HAP-1 (cell line): ENCODE results near the gene KLHL18.
"Not testable (repeated sequence)": the region's sequence is repeated elsewhere in the genome, so short reads cannot be mapped to it uniquely, and the experiment has no call there.

ENCODE experiments used
- DNase-seq, 2 experiments: peaks; one replicate each; pipeline ENCODE4 v3.0.0-alpha.2; 2016 to 2020; ENCODE audit warnings: low spot score in 2 of 2
- H3K27me3 ChIP-seq: fragments of 250-450 bp; sonication (Bioruptor Pico); 2 replicates; pipeline ENCODE4 v1.5.1; 2020; ENCODE audit warnings: low read depth, mild to moderate bottlenecking, moderate library complexity
- H3K36me3 ChIP-seq: fragments of 250-450 bp; sonication (Bioruptor Pico); replicated peaks from 2 replicates; pipeline ENCODE4 v1.5.1; 2020; ENCODE audit warnings: mild to moderate bottlenecking
- H3K4me1 ChIP-seq: fragments of 250-450 bp; sonication (Bioruptor Pico); 2 replicates; pipeline ENCODE4 v1.5.1; 2020; ENCODE audit warnings: mild to moderate bottlenecking
- H3K4me3 ChIP-seq: fragments of 250-450 bp; sonication (Bioruptor Pico); 2 replicates; pipeline ENCODE4 v1.5.1; 2020; ENCODE audit warnings: mild to moderate bottlenecking, moderate library complexity
- H3K9me3 ChIP-seq: fragments of 250-450 bp; sonication (Bioruptor Pico); 2 replicates; pipeline ENCODE4 v1.5.1; 2020; ENCODE audit warnings: mild to moderate bottlenecking, moderate library complexity
- in situ Hi-C: fragments of 300-500 bp; cut with MboI; formaldehyde crosslinking; loops from 3 replicates; pipeline ENCODE4 v1.14.3; 2020; ENCODE audit warnings: low sequenced_read_pairs, inconsistent platforms, mixed read lengths

KLHL18 gene

DNA sequence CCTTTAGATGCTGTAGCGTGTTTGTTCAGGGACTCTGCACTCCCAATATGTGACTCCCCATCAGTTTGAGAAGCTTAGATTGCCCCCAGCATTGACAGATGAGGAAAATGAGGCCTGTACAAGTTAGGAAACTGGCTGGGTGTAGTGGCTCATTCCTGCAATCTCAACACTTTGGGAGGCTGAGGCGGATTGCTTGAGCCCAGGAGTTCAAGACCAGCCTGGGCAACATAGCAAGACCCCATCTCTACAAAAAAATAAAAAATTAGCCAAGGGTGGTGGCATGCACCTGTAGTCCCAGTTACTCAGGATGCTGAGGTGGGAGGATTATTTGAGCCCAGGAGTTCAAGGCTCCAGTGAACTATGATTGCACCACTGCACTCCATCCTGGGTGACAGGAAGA is 84.1 kb downstream of the KLHL18 start:
- in situ Hi-C loops = loop anchor here (25.0 kb wide), 3 partner anchors 455 to 905 kb away; partner anchors contain the start of genes LTF, PRSS50 and TMIE
- Histone ChIP-seq H3K4me1 (no peaks in the 10 kb centered on the region), H3K4me3 (no peak overlapping the region), H3K36me3 (no peaks in the 10 kb centered on the region), H3K27me3 (no peaks in the 10 kb centered on the region), H3K9me3 (no peaks in the 10 kb centered on the region)
- DNase-seq = no peak

DNA sequence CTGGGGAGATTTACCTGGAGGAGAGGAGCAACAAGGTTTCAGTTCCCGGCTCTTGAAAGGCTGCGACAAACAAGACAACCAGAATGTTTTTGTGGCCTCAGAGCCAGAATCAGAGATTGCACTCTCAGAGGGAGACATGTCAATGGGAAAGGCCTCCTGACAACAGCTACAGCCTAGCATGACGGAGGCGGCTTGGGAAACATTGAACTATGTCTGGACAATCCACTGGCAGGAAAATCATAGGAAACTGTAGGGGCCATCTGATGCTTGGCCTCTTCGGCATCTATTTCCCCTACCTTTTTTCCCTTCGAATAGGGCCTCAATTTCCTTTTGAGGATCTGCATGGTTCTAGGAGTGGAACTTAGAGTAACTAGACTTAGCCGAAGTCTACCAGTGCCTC is 84.9 kb downstream of the KLHL18 start:
- Histone ChIP-seq H3K36me3 (no peaks in the 10 kb centered on the region), H3K27me3 (no peaks in the 10 kb centered on the region), H3K4me1 (no peaks in the 10 kb centered on the region), H3K9me3 (no peaks in the 10 kb centered on the region), H3K4me3 (no peak overlapping the region)
- DNase-seq = no peak
- in situ Hi-C loops = loop anchor here (25.0 kb wide), 3 partner anchors 455 to 905 kb away; partner anchors contain the start of genes LTF, PRSS50 and TMIE

DNA sequence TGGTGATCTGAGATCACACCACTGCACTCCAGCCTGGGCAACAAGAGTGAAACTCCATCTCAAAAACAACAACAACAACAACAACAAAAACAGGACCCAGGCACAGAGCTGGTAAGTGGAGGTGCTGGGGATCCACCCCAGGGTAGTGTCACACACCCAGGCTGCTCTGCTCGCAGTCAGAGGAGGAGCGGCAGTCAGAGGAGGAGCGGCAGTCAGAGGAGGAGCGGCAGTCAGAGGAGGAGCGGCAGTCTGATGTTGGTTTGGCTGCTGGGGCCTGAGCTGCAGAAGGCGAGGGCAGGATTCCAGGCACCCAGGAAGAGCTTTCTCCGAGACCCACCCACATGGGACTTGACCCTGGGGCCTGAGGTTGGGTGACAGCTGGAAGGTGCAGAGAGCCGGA is 87.3 kb downstream of the KLHL18 start:
- H3K27me3 ChIP-seq, H3K9me3 ChIP-seq, H3K4me1 ChIP-seq, DNase-seq, H3K36me3 ChIP-seq, H3K4me3 ChIP-seq: not testable (repeated sequence)
- in situ Hi-C loops = loop anchor here (25.0 kb wide), 3 partner anchors 458 to 908 kb away; partner anchors contain the start of genes LTF, PRSS50 and TMIE

DNA sequence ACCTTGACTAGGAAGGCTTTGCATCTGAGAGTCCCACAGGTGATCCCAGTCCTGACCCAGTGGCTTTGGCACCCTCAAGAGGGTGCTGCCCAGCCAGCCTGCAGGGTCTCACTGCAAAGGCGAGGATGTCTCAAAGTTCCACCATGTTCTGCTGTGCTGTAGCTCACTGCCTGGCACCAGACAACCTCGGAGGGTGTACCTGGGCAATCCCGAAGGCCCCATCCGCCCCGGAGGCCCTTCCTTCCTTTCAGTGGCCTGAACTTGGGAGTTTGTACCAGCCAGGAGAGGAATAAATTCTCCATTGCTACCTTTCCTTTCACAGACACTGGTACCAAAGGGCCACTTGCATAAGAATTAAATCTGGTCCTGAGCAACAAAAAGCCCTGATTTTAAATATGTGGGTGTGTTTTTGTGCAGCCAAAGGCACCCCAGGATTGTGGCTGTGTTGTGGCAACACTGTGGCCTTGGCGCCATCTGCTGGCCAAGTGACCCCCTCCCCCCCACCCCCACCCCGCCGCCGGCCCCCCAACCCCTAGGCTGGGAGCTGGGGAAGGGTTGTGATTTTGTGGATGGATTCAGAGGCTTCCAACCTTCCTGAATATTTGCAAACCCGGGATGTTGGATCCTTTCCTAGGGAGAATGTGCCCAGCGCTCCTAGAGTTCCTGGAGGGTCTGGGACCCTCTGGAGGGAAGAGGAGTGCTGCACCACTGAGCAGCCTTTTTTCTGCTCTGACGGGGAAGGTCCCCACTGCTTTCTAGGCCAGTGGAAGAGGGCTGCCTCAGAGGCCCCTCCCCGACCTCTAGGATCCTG is 88.3 kb downstream of the KLHL18 start:
- no peaks in the 10 kb centered on the region for H3K9me3 ChIP-seq
- DNase-seq = peak in 1 of 2 experiments; percentile 39
- in situ Hi-C loops = loop anchor here (25.0 kb wide), 3 partner anchors 459 to 909 kb away; partner anchors contain the start of genes LTF, PRSS50 and TMIE
- no peaks in the 10 kb centered on the region for H3K4me1 ChIP-seq
- no peaks in the 10 kb centered on the region for H3K27me3 ChIP-seq
- H3K36me3 ChIP-seq = no peaks in the 10 kb centered on the region
- no peak overlapping the region for H3K4me3 ChIP-seq

DNA sequence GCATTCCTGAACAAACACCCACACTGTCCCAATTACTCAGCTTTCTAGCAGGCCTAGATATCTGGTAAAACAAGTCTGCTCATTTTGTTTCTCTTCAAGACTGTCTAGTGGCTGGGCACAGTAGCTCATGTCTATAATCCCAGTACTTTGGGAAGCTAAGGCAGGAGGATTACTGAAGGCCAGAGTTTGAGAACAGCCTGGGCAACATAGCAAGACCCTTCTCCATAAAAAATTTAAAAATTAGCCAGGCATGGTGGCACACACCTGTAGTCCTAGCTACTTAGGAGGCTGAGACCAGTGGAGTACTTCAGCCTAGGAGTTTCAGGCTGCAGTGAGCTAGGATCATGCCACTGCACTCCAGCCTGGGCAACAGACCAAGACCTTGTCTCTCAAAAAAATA is 91.8 kb downstream of the KLHL18 start:
- Histone ChIP-seq H3K9me3 (no peaks in the 10 kb centered on the region), H3K36me3 (no peaks in the 10 kb centered on the region), H3K4me1 (peaks cover 2% of the 10 kb centered on the region; the same call in 1 of the 2 replicates), H3K4me3 (no peak overlapping the region), H3K27me3 (no peaks in the 10 kb centered on the region)
- in situ Hi-C loops = loop anchor here (25.0 kb wide), 3 partner anchors 462 to 912 kb away; partner anchors contain the start of genes LTF, PRSS50 and TMIE
- DNase-seq = no peak

DNA sequence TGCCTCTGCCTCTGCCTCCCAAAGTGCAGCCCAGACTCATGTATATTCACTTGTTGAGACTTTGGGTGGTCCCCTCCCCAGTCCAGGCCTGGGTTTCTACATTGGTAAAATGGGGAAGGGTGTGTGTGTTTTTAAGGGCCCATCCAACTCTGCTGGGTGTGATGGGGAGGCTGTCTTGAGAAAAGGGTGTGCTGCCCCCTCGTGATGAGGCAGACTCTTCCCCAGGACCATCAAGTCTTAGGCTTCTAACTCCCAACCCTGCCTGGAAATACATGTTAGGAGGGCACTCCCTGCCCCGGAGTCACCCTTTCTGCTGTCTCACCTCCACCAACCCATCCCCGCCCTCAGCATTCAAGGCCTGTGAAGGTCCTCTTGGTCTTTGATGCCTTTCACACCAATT is 93.6 kb downstream of the KLHL18 start:
- in situ Hi-C loops = no loop called here
- H3K36me3 ChIP-seq = no peaks in the 10 kb centered on the region
- DNase-seq = no peak
- H3K4me1 ChIP-seq = peaks cover 6% of the 10 kb centered on the region; the same call in 1 of the 2 replicates
- H3K4me3 ChIP-seq = no peak overlapping the region
- H3K9me3 ChIP-seq = no peaks in the 10 kb centered on the region
- H3K27me3 ChIP-seq = no peaks in the 10 kb centered on the region

DNA sequence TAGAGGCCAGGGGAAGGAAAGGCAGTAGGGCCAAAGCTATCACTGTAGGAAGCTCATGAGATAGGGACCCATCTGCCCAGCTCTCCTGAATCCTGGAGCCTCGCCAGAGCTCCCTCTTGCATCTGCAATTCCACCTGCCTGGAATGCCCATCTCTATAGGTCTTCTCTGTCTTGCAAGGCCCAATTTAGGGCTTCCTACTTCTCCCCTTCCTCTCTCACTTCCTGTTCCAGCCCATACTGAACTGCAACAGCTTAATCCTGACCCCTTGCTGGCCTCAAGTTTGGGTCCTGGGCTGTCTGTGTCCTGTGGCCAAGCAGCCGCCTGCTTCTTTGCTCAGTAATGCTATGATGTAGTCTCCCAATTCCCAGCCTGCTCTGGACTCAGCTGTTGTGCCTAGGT is 94.4 kb downstream of the KLHL18 start:
- peaks cover 12% of the 10 kb centered on the region for H3K4me1 ChIP-seq
- no peak overlapping the region for H3K4me3 ChIP-seq
- H3K36me3 ChIP-seq = no peaks in the 10 kb centered on the region
- DNase-seq = no peak
- in situ Hi-C loops = no loop called here
- no peaks in the 10 kb centered on the region for H3K9me3 ChIP-seq
- no peaks in the 10 kb centered on the region for H3K27me3 ChIP-seq

DNA sequence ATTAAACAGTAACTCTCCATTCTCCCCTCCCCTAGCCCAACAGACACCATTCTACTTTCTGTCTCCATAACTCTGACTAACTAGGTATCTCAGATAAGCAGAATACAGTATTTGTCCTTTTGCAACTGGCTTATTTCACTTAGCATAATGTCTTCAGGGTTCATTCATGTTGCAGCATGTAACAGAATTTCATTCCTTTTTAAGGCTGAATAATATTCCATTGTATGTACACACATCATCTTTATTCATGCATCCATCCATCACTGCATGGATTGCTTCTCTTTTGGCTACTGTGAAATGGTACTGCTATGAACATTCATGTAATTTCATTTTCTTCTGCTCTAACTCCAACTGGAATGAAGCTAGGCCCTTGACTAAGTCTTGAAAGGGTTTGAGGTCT is 96.1 kb downstream of the KLHL18 start:
- no peak for DNase-seq
- no peaks in the 10 kb centered on the region for H3K9me3 ChIP-seq
- in situ Hi-C loops = no loop called here
- peaks cover 12% of the 10 kb centered on the region for H3K4me1 ChIP-seq
- no peaks in the 10 kb centered on the region for H3K27me3 ChIP-seq
- no peak overlapping the region for H3K4me3 ChIP-seq
- 0 out of 2 replicates have a peak, but pooled peaks cover 6% of the 10 kb centered on the region for H3K36me3 ChIP-seq

DNA sequence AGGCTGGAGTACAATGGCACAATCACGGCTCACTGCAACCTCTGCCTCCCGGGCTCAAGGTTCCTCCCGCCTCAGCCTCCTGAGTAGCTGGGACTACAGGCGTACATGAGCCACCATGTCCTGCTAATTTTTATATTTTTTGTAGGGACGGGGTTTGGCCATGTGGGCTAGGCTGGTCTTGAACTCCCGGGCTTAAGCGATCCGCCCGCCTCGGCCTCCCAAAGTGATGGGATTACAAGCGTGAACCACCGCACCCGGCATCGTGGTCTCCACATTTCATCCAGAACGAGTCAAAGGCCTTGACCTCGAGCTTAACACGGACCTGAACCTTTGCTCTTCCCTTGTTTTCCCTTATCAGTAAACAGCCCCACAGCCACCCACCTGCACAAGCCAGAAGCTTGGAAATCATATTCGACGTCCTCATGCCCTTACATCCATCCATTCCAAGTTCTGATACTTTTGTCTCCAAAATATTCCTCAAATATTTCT is 96.7 kb downstream of the KLHL18 start:
- peak overlapping the region; percentile 93 for H3K4me3 ChIP-seq
- H3K9me3 ChIP-seq = no peaks in the 10 kb centered on the region
- no peak for DNase-seq
- H3K27me3 ChIP-seq = no peaks in the 10 kb centered on the region
- in situ Hi-C loops = no loop called here
- peaks cover 12% of the 10 kb centered on the region for H3K4me1 ChIP-seq
- 0 out of 2 replicates have a peak, but pooled peaks cover 6% of the 10 kb centered on the region for H3K36me3 ChIP-seq

DNA sequence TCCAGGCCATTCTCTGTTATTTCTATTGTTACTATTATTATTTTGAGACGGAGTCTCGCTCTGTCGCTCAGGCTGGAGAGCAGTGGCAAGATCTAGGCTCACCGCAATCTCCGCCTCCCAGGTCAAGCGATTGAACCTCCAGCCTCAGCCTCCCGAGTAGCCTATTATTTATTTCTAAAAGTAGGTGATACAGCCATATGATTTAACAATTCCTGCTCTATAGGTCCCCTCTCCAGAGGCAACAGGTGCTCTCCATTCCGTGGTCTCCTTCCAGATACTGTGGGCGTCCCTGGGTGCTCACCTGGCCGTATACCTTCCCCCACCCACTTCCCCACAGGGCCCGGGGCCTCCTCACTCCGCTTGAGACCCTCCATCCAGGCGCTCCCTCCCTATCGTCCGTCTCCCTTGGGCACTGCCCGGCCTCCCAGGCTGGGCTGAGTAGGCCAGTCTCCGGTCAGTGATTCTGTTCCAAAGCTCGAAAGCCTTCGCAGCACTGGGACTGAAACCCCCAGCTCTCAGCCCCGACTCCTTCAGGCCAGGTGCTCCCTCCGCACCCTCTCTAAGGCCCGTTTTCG is 97.4 kb downstream of the KLHL18 start:
- H3K4me3 ChIP-seq = peak overlapping the region; percentile 93
- H3K36me3 ChIP-seq = 0 out of 2 replicates have a peak, but pooled peaks cover 6% of the 10 kb centered on the region
- in situ Hi-C loops = no loop called here
- peaks cover 12% of the 10 kb centered on the region for H3K4me1 ChIP-seq
- no peak for DNase-seq
- no peaks in the 10 kb centered on the region for H3K9me3 ChIP-seq
- H3K27me3 ChIP-seq = no peaks in the 10 kb centered on the region

DNA sequence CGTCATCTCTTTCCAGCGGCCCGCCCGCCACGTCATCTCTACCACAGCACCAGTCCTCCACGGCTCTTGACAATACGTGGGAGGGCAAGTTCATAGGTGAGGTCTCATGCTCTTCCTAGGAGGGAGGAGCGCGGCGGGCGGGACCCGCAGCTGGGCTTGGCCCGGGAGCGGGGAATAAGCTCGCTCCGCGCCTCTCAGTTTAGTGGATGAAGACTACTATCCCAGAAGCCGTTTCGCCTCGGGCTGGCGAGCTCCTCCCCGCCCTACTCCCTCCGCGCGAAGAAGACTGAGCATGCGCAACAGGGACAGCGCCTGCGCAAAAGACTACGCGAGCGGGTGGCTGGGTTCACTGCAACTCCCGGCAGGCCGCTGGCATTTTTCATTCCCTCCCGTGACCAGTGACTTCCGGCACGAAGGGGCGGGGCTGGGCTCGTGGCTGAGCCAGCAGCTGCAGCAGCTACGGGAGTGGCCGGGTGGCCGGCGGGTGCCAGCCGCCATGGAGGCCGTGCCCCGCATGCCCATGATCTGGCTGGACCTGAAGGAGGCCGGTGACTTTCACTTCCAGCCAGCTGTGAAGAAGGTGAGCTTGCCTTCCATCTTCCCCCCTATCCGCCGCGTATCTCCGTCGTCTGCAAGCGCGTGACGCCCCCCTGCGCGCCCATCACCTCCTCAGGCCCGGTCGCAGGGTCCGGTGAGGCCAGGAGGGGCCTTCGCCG is 98.0 kb downstream of the KLHL18 start, which contains the start of gene PTPN23:
Gene PTPN23 (plus strand): TSS at position 421 of the 716 bp plus-strand sequence. CDS start 76 bp downstream, at position 497.
- Histone ChIP-seq H3K4me1 (peaks cover 12% of the 10 kb centered on the region), H3K4me3 (peak within 1 kb of the TSS; percentile 93), H3K36me3 (0 out of 2 replicates have a peak, but pooled peaks cover 6% of the 10 kb centered on the region), H3K27me3 (no peaks in the 10 kb centered on the region), H3K9me3 (no peaks in the 10 kb centered on the region)
- in situ Hi-C loops = no loop called here
- peak; percentile 99 for DNase-seq

DNA sequence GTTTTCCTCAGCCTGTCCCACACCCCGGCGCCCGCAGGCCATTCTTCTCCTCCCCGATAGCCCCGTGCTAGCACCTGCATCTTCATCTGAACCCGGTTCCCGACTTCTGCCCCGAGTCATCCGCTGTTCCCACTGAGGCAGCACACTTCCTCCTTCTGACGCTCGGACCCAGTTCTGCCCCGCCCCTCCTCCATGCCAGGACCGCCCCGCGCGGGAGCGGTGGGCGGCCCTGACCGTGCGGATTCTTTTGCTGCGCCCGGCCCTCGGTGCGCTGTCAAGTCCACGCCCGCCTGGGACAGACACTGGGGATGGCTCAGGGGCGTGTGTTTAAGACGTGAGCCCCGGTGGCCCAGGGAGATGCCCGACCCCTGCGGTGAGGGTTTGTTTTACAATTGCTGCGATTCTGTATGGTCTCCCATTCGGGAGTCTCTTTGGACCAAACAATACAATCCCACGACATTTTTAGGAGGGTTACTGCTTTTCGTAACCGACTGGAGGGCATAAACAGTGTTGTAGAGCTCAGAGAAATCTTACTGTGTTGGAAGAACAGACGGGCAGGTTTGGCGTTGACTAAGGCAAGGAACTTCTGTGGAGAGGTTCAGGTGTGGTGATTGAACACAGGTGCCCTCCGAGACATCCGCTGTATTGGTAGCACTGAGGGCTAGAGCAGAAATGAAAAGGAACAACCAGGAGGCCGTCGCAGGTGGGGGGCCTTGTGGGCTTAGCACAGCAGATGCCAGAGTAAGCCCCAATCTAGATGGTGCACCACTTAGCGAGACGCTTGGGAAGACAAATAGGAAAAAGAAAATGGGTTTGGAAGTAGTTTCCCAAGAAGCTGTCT is 98.8 kb downstream of the KLHL18 start:
- peaks cover 12% of the 10 kb centered on the region for H3K4me1 ChIP-seq
- in situ Hi-C loops = no loop called here
- no peaks in the 10 kb centered on the region for H3K9me3 ChIP-seq
- peaks cover 6% of the 10 kb centered on the region; the same call in 1 of the 2 replicates for H3K36me3 ChIP-seq
- H3K27me3 ChIP-seq = no peaks in the 10 kb centered on the region
- peak; percentile 89 to 96 for DNase-seq
- peak overlapping the region; percentile 93 for H3K4me3 ChIP-seq

DNA sequence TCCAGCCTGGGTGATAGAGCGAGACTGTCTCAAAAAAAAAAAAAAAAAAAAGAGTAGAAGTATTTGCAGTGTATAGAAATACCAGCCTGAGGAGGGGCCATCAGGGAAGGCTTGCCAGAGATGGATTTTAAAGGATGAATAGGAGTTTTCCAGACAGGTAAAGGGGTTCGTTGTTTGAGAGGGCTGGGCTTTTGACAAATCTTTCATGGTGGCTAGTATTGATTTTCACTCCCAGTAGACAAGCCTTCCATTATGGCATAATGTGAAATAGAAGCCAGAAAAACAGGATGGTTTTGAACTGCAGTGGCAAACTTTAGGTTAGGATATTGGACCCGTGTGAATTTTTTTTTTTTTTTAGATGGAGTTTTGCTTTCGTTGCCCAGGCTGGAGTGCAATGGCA is 101.7 kb downstream of the KLHL18 start:
- Histone ChIP-seq H3K4me1 (peaks cover 12% of the 10 kb centered on the region), H3K9me3 (no peaks in the 10 kb centered on the region), H3K27me3 (no peaks in the 10 kb centered on the region), H3K4me3 (no peak overlapping the region), H3K36me3 (peaks cover 10% of the 10 kb centered on the region)
- DNase-seq = no peak
- in situ Hi-C loops = no loop called here
